Smooth muscle cell (in vitro differentiated cells): ENCODE data around the gene GRID1. TPM values are rescaled to one million over a fixed set of nuclear protein-coding genes. Genes with fewer than 3 reads are reported as not detected.

Experiments
- DNase-seq: peaks from one replicate; lab custom pipeline; 2025; ENCODE audit not compliant: unreplicated experiment; lab: John Stamatoyannopoulos, UW
- H2AFZ ChIP-seq: fragments of 200-600 bp; sonication (generic); 2 replicates; pipeline ENCODE4 v1.6.0; 2016; ENCODE audit warnings: antibody characterized with exemption, low read depth, mild to moderate bottlenecking
- H3F3A ChIP-seq: fragments of 200-600 bp; sonication (generic); 2 replicates; pipeline ENCODE4 v1.6.0; 2017; ENCODE audit warnings: antibody characterized with exemption, low read depth
- H3K27ac ChIP-seq: fragments of 200-600 bp; sonication (generic); 2 replicates; pipeline ENCODE4 v1.5.1; 2016; ENCODE audit warnings: low read depth, mild to moderate bottlenecking
- H3K27me3 ChIP-seq: fragments of 200-600 bp; sonication (generic); 2 replicates; pipeline ENCODE4 v1.6.1; 2016; ENCODE audit warnings: low read depth, mild to moderate bottlenecking
- H3K36me3 ChIP-seq: fragments of 200-600 bp; sonication (generic); 2 replicates; pipeline ENCODE4 v1.5.1; 2016; ENCODE audit warnings: low read depth
- H3K4me1 ChIP-seq: fragments of 200-600 bp; sonication (generic); 2 replicates; pipeline ENCODE4 v1.5.1; 2016; ENCODE audit warnings: low read depth
- H3K4me2 ChIP-seq: fragments of 200-600 bp; sonication (generic); 2 replicates; pipeline ENCODE4 v1.6.0; 2016; ENCODE audit warnings: mild to moderate bottlenecking
- H3K4me3 ChIP-seq: fragments of 200-600 bp; sonication (generic); 2 replicates; pipeline ENCODE4 v1.5.1; 2016; ENCODE audit warnings: mild to moderate bottlenecking
- H3K79me2 ChIP-seq: fragments of 200-600 bp; sonication (generic); 2 replicates; pipeline ENCODE4 v1.6.0; 2016; ENCODE audit warnings: low read depth, mild to moderate bottlenecking
- H3K9ac ChIP-seq: fragments of 200-600 bp; sonication (generic); 2 replicates; pipeline ENCODE4 v1.6.0; 2016; ENCODE audit warnings: low read depth
- H3K9me3 ChIP-seq: fragments of 200-600 bp; sonication (generic); replicated peaks from 2 replicates; pipeline ENCODE4 v1.5.1; 2016; ENCODE audit warnings: low read depth
- H4K20me1 ChIP-seq: fragments of 200-600 bp; sonication (generic); 2 replicates; pipeline ENCODE4 v1.6.0; 2016; ENCODE audit warnings: low read depth
- WGBS: methylation state at CpG from one replicate; pipeline ENCODE4 v1.1.7; 2016; ENCODE audit warnings: low lambda C conversion rate; 5-methylcytosine and 5-hydroxymethylcytosine counted together
- polyA plus RNA-seq: library from polyadenylated mRNA; unstranded; fragments of >200 nt; fragmentation: Nextera tagmentation; extraction: Ambion mirVana; gene quantifications from 2 replicates; pipeline ENCODE4 v1.2.1, GENCODE V29; 2016
- total RNA-seq: library from RNA; depleted of rRNA; stranded (reverse); fragments of >200 nt; gene quantifications from 2 replicates; pipeline ENCODE4 v1.2.3, GENCODE V29; 2014
- TF ChIP-seq, protein P1 (sequence below): fragments of 200-600 bp; sonication (generic); IDR thresholded peaks from 2 replicates; pipeline ENCODE4 v1.5.1; 2017; ENCODE audit warnings: borderline replicate concordance, mild to moderate bottlenecking, antibody characterized with exemption; ENCODE audit not compliant: insufficient read depth, poor library complexity, severe bottlenecking

GRID1 gene
- total and polyA plus RNA-seq, 2 experiments from 2014 or later: 4.4 to 7.4 TPM

DNA sequence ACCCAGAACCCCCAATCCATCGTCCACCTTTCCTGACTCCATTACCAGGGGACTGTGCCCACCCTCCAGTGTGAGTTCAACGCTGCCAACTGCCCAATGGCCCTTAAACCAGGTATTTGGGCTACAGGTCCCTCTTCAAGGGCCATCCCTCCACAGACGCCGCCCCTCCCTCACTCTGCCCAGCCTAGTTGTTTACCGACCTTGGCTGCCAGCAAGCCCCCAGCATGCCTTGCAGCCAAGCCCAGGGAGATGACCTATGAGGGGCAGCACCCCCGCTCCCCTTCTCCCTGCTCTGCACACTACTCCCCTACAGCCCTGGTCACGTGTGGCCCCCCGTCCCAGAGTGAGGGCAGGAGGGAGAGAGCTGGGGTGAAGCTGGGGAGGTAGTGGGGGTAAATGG lies 147.3 kb downstream of the GRID1 start:
- Histone ChIP-seq H3K27me3 (no peaks in the 10 kb centered on the region), H3K4me2 (no peak overlapping the region), H3K27ac (no peak overlapping the region), H3K36me3 (no peaks in the 10 kb centered on the region), H3K79me2 (no peaks in the 10 kb centered on the region), H3K9me3 (no peaks in the 10 kb centered on the region), H3K4me1 (no peaks in the 10 kb centered on the region), H2AFZ (no peak overlapping the region), H4K20me1 (peaks cover 9% of the 10 kb centered on the region), H3K4me3 (no peak overlapping the region), H3F3A (no peaks in the 10 kb centered on the region), H3K9ac (no peak overlapping the region)
- TF ChIP-seq, protein P1, sequence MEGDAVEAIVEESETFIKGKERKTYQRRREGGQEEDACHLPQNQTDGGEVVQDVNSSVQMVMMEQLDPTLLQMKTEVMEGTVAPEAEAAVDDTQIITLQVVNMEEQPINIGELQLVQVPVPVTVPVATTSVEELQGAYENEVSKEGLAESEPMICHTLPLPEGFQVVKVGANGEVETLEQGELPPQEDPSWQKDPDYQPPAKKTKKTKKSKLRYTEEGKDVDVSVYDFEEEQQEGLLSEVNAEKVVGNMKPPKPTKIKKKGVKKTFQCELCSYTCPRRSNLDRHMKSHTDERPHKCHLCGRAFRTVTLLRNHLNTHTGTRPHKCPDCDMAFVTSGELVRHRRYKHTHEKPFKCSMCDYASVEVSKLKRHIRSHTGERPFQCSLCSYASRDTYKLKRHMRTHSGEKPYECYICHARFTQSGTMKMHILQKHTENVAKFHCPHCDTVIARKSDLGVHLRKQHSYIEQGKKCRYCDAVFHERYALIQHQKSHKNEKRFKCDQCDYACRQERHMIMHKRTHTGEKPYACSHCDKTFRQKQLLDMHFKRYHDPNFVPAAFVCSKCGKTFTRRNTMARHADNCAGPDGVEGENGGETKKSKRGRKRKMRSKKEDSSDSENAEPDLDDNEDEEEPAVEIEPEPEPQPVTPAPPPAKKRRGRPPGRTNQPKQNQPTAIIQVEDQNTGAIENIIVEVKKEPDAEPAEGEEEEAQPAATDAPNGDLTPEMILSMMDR: no peak
- DNase-seq: no peak
- WGBS: 86% methylated on average over 8 of the region's 8 CpGs

DNA sequence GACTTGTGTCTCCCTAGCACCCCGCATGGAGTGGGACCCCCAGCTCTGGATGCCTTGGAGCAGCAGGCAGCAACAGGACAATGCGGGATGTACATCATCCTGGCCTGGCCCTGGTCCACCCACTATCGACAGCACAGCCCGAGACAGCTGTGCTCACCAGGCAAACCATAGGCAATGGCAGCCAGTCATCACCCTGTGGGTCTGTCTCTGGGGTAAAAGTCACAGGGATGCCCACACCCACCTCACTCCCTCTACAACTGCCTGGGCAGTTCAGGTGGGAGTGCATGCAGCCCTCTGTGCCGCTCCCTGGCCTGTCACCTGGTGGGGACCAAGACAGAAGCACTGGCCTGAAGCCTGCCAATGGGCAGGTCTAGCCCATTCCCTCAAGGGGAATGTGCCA lies 147.8 kb downstream of the GRID1 start:
- Histone ChIP-seq H3K4me3 (no peak overlapping the region), H3K79me2 (no peaks in the 10 kb centered on the region), H3K9me3 (no peaks in the 10 kb centered on the region), H3K9ac (no peak overlapping the region), H3K4me1 (no peaks in the 10 kb centered on the region), H2AFZ (no peak overlapping the region), H3K27me3 (no peaks in the 10 kb centered on the region), H4K20me1 (peaks cover 7% of the 10 kb centered on the region), H3K27ac (no peak overlapping the region), H3K4me2 (no peak overlapping the region), H3K36me3 (no peaks in the 10 kb centered on the region), H3F3A (no peaks in the 10 kb centered on the region)
- no peak for DNase-seq
- TF ChIP-seq, protein P1: no peak
- WGBS: 92% methylated on average over 5 of the region's 5 CpGs

DNA sequence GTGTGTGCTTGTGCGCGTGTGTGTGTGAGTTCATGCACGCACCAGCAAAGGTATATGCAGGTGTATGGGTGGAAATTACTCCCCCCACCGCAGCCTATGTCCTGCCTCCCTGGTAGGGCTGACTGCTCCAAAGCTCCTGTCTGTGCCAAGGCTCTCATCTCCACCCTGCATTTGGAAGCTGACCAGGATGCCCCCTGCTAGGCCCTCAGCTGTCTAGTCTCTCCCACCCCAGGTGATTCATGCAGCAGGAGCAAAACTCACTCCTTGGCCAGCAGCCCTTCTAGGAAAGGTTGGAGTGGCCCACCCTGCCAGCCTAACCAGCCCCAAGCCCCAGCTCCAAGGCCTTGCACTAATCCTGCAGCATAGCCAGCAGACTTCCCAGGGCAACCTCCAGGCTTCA lies 148.4 kb downstream of the GRID1 start:
- Histone ChIP-seq H3K9me3 (no peaks in the 10 kb centered on the region), H3K4me3 (no peak overlapping the region), H3K27me3 (no peaks in the 10 kb centered on the region), H3K4me2 (no peak overlapping the region), H2AFZ (no peak overlapping the region), H3K27ac (no peak overlapping the region), H3K36me3 (no peaks in the 10 kb centered on the region), H3K9ac (no peak overlapping the region), H3F3A (no peaks in the 10 kb centered on the region), H3K79me2 (no peaks in the 10 kb centered on the region), H3K4me1 (no peaks in the 10 kb centered on the region), H4K20me1 (peaks cover 12% of the 10 kb centered on the region)
- WGBS: 91% methylated on average over 4 of the region's 4 CpGs
- DNase-seq: no peak
- TF ChIP-seq, protein P1: no peak

DNA sequence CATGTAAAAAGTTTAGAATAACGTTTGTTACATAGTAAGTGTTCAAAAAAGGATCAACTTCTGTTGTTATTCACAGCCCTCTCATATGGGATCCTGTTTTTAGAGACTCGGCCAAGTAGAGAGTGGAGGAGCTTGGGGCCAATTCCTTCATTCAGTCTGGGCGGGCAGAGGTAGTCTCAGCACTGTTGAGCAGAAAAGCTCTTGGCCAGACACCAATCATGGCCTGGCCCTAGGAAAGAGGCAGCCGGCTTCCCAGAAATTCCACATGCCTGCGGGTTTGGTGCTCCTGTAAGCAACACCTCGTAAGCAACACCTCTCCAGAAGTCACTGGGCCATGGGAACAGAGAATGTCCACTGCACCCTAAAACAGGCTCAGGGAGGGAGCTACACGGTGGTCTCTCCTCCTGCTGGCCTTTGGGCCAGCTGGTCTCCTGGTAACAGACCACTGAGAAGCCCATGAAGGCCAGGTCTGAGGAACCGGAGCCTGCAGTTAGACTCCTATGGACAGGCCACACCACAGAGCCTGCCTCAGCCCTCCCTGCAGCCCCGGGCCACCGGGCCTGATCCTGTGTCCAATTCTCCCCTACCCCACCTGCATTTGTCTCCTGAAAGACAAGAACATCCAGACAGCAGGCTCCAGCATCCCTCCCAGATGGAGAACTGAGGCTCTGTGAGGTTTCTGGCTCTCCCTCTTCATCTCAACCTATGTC lies 149.1 kb downstream of the GRID1 start:
- Histone ChIP-seq H3K4me3 (no peak overlapping the region), H3K79me2 (no peaks in the 10 kb centered on the region), H3F3A (no peaks in the 10 kb centered on the region), H3K4me1 (no peaks in the 10 kb centered on the region), H3K4me2 (no peak overlapping the region), H2AFZ (no peak overlapping the region), H3K27ac (no peak overlapping the region), H3K27me3 (no peaks in the 10 kb centered on the region), H4K20me1 (peaks cover 18% of the 10 kb centered on the region), H3K36me3 (no peaks in the 10 kb centered on the region), H3K9me3 (no peaks in the 10 kb centered on the region), H3K9ac (no peak overlapping the region)
- 92% methylated on average over 10 of the region's 10 CpGs for WGBS
- no peak for DNase-seq
- TF ChIP-seq, protein P1: no peak
